ENCODE data around the gene C1QBP.
"Not testable (repeated sequence)": the region's sequence is repeated elsewhere in the genome, so short reads cannot be mapped to it uniquely, and the experiment has no call there.

The C1QBP gene

DNA sequence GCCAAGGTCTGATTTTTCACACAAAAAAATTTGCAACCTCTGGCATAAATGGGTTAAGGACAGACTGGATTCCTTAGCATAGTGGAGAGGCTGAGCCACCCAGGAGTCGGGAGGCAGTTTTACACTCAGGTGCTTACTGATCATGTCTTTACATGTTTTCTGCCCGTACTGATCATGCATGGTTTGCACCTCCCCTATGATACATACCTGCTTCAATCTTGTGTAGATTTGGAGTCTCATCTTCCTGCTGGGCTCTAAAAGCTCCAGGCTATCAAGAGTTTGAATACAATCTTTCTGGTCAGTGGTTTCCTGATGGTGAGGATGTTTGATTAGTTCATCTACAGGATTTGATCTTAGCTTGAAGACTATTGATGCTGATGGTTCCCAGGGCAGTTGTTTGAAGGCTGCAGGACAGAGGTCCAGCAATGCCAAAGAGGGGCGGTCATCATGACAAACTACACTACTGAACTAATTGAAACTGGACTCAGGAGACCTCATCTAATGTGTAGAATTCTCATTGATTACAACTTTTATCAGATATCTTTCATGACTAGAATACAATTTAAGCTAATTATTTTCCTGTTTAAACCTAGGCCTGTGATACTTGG is 6.9 kb downstream of the C1QBP start:
- no peak for DNase-seq (ENCODE audit: low read depth in 2 of 2, low spot score in 1 of 2)

GRCh38 chr17:5431234-5431633 is 7.7 kb downstream of the C1QBP start:
- not testable (repeated sequence) for DNase-seq (ENCODE audit: low read depth in 2 of 2, low spot score in 1 of 2)

DNA sequence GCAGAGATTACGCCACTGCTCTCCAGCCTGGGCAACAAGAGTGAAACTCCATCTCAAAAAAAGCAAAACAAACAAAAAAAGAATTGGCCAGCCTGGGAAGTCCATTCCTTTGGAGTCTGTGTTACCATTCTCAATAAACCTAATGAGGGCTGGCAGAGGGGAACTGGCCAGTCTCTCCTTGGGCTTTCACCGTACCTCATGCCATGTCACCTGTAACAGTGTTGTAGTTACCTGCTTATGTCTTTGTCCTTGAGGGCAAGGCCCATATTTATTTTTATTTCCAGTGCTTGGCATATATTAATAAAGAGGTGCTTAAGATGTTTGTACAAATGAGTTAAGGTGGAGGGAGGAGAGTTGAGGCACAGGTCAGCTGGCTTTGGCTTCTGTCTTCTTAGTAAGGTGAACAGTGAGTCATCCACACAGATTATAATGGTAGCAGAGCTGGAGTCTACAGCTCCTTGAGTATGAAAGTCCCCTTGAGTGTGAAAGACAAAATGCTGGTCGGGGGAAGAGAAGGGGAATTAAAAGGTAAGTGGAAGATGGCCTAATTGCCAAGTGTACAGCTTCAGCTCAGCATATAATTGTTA is 8.4 kb downstream of the C1QBP start:
- no peak for DNase-seq (ENCODE audit: low read depth in 2 of 2, low spot score in 1 of 2)

GRCh38 chr17:5429191-5429887 is 9.6 kb downstream of the C1QBP start:
- DNase-seq (ENCODE audit: low read depth in 2 of 2, low spot score in 1 of 2) = no peak

DNA sequence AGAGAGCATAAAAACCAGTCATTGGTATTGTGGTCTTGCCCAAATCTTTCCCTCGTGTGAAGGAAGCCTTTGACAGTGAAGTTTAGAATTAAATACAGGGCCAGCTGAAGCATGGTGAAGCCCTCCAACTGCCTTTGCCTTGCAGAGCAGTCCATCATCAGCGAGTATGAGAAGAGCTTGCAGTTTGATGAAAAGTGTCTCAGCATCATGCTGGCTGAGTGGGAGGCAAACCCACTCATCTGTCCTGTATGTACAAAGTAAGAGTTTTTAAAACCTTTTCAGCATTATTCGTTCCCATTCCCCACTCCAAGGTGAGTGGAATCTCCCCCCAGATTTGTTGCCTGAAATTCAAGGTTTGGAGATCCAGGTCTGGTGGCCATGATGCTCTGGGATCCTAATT is 13.1 kb downstream of the C1QBP start:
- DNase-seq (ENCODE audit: low read depth in 2 of 2, low spot score in 1 of 2) = no peak

DNA sequence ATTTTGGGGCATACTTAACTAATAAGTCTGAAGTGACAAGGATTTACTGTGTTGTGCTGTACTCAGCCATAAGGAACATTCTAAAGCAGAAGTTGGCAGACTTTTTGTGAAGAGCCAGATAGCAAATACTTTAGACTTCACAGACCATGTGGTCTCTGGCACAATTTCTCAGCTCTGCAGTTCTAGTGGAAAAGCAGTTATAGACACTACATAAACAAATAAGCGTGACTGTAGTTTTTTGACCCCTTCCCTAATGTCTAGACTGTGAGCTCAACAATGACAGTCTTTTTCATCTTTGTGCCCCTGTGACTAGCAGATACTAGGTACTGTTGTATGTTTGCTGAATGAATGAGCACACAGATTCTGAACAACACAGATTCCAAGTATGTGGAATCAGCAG is 14.0 kb downstream of the C1QBP start:
- DNase-seq (ENCODE audit: low read depth in 2 of 2, low spot score in 1 of 2) = no peak

DNA sequence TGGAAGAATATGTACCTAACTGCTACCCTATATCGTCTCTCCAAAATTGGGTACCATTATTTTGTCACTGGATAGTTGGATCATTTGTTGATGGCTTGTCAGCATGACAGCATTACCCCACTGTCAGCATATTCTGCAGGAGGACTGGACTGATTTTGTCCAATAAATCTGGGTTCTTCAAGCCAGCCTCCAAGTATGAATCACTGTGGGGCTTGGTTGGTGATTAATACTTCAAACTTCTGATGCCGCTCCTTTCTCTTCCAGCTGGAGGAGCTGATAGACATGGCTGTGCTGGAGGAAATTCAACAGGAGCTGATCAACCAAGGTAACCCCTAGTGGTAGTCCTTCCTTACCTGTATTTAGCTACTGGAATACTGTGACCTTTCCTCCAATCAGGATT is 16.4 kb downstream of the C1QBP start:
- no peak for DNase-seq (ENCODE audit: low read depth in 2 of 2, low spot score in 1 of 2)

GRCh38 chr17:5419959-5420653 is 18.8 kb downstream of the C1QBP start, which contains the start of gene RPAIN:
Gene RPAIN, plus strand, starts transcription at chr17:5420182. Its CDS starts 29 bp downstream, at chr17:5420211.
- peak; percentile 58 to 74 for DNase-seq (ENCODE audit: low read depth in 2 of 2, low spot score in 1 of 2)

DNA sequence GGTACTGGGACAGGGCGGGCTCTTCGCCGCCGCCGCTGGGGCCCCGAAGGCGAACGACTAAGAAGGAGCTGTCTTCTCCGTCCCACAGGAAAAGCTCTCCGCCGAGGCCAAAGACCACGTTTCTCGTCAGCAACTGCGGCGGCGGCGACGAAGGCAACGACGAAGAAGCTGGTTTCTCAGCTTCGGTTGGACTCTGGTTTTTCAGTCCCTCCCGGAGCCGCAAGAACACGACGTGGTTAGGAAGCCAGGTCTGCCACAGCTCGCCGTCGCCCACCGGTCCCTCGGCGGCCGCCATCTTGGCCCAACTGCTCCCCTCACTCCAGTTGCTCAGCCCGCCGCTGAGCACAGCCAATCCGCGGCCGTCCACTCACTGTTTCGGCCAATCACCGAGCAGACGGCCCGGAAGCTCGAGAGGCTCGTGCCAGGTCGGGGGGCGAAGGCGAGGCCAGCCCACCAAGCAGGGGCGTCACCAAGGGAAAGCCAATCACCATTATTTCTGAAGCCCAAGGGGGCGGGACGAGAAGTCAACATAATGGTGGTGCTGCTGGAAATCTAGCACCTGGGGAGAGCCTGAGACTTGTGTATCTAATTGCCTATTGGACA is 19.5 kb downstream of the C1QBP start, which contains the start of gene NUP88:
TSS of gene NUP88 (minus strand) at position 307 of the 603 bp plus-strand sequence. CDS start at position 295, 12 bp downstream.
- DNase-seq (ENCODE audit: low read depth in 2 of 2, low spot score in 1 of 2) = peak; percentile 82 to 93

- peak; percentile 13 to 34 for DNase-seq (ENCODE audit: low read depth in 2 of 2, low spot score in 1 of 2)
Measured at GRCh38 chr17:5418858-5419355, 20.0 kb downstream of the C1QBP start.

DNA sequence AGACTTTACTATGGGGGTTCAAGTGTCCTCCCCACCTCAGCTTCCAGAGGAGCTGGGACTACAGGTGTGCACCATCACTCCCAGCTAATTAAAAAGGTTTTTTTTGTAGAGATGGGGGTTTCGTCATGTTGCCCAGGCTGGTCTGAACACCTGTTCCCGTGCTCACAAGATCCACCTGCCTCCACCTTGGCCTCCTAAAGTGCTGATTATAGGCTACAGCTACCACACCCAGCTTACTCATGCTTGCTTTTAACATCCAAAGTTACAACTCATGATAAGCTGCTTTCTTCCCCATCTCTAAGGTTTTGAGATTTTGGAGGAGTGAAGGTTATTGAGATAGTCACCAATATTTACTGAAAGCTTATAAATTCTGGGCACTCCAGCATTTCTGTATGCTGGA is 22.1 kb downstream of the C1QBP start:
- no peak for DNase-seq (ENCODE audit: low read depth in 2 of 2, low spot score in 1 of 2)

- no peak for DNase-seq (ENCODE audit: low read depth in 2 of 2, low spot score in 1 of 2)
Measured at GRCh38 chr17:5413682-5414081, 25.3 kb downstream of the C1QBP start.

DNA sequence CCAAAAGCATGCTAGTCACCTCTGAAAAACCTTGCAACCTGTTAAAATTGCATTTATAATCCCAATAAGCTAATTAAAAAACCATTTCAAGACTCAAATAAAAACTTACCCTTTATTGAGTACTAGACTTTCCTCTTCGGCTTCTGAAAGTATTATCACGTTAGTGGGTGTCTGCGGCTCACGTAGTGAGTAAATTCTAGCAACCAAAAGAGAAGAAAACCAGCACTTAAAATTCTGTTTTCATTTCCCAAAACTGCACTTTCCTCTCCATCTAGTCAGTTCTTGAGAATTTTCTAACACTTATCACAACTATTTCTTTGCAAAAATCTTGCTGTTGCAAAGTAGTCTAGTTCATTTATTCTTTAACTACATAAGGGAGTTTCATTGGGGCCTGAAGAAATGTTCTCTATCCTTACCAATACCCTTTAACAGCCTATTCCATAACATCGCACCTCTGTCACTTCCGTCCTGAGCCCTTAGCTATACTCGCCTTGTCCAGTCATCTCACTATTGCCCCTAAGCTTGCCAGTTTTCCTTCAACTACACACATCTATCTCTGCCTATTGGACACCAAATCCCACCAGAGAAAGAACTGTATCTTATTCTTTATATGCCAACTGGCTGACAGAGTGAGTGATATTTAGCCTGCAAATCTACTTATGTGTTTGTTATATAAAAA is 28.2 kb downstream of the C1QBP start:
- no peak for DNase-seq (ENCODE audit: low read depth in 2 of 2, low spot score in 1 of 2)

- DNase-seq (ENCODE audit: low read depth in 2 of 2, low spot score in 1 of 2) = no peak
Measured at GRCh38 chr17:5408186-5408585, 30.8 kb downstream of the C1QBP start.

DNA sequence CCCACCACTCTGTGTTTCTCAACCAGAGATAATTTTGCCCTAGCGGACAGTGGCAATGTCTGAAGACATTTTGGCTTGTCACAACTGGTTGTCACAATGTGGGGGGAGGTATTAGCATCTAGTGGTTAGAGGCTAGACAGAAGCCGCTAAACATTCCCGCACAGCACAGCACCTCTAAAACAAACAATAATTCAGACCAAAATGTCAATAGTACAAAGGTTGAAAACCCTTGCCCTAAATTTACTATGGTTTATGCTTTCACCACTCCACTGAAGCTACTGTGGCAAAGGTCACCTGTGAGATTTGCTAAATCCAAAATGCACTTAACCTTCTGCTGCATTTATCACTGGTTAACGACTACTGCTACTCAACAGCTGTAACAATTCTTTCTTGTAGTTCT is 33.6 kb downstream of the C1QBP start:
- DNase-seq (ENCODE audit: low read depth in 2 of 2, low spot score in 1 of 2) = no peak

DNA sequence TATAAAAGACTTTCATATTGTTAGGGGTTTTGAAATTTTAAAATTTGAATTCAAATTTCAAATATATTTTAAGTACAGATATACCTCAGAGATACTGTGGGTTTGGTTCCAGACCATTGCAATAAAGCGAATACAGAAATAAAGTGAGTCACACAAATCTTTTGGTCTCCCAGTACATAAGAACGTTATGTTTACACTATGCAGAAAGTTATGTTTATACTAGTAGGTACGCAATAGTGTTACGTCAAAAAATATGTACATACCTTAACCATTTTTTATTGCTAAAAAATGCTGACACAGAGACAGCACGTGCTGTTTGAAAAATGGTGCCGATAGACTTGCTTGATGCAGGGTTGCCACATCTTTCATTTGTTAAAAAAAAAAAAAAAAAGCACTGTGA is 39.2 kb downstream of the C1QBP start:
- DNase-seq (ENCODE audit: low read depth in 2 of 2, low spot score in 1 of 2) = no peak

- DNase-seq (ENCODE audit: low read depth in 2 of 2, low spot score in 1 of 2) = no peak
Measured at GRCh38 chr17:5396612-5397011, 42.3 kb downstream of the C1QBP start.

GRCh38 chr17:5391678-5392077 is 47.3 kb downstream of the C1QBP start:
- DNase-seq (ENCODE audit: low read depth in 2 of 2, low spot score in 1 of 2) = no peak

Data from stimulated activated CD8-positive, alpha-beta memory T cell treated with anti-CD3 and anti-CD28 coated beads, Interleukin-4, amount 100 ng/mL, for 1 hour (primary cell).